HG03159 (cell line): ENCODE measurements around the gene TTC27.

ENCODE experiments used
- ATAC-seq: cut with Tn5 transposase; IDR thresholded peaks from one replicate; pipeline ENCODE4 v1.9.1; 2021; ENCODE audit warnings: mild to moderate bottlenecking, moderate library complexity; ENCODE audit not compliant: unreplicated experiment

Gene TTC27

GRCh38 chr2:32666704-32667103 is 38.9 kb downstream of the TTC27 start:
- no peak for ATAC-seq

DNA sequence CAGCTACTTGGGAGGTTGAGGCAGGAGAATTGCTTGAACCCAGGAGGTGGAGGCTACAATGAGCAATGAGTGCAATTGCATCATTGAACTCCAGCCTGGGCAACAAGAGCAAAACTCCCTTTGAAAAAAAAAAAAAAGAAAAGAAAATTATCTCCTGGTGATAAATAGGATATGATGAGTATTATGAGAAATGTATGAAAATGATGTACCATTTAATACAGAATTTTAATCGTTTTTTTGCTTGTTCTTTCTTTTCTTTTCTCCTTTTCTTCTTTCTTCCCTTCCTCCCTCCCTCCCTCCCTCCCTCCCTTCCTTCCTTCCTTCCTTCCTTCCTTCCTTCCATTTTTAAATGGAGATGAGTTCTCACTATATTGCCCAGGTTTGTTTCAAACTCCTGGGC is 40.4 kb downstream of the TTC27 start:
- no peak for ATAC-seq

DNA sequence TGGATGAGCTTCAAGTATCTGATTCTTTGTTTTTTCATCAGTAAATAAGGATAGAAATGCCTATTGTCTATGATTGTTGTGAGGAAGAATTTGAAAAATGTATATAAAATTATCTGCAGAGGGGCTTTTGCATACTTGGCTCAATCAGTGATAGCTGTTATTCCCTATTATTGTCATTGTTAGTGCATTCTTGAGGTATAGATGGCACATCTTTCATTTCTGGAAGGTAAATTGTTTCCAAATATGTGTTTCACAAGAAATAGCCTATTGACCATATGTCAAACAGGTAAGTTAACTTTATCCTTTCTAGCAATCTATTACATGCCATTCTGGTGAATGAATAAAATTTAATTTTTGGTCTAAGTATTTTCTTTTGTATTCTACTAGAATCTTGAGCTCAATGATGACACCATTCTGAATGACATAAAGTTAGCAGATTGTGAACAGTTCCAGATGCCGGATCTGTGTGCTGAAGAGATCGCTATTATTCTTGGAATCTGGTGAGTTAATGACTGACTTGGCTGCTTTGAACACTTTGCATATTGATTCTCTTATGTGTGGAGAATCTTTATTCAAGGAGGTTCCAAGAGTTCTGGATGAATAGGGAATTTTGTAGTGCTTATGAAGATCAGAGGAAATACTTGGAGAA is 44.2 kb downstream of the TTC27 start:
- no peak for ATAC-seq

GRCh38 chr2:32678825-32679224 is 51.0 kb downstream of the TTC27 start:
- no peak for ATAC-seq

- no peak for ATAC-seq
These were observed 53.1 kb downstream of the TTC27 start for GRCh38 chr2:32680942-32681341.

GRCh38 chr2:32683520-32684086 is 55.8 kb downstream of the TTC27 start:
- no peak for ATAC-seq

DNA sequence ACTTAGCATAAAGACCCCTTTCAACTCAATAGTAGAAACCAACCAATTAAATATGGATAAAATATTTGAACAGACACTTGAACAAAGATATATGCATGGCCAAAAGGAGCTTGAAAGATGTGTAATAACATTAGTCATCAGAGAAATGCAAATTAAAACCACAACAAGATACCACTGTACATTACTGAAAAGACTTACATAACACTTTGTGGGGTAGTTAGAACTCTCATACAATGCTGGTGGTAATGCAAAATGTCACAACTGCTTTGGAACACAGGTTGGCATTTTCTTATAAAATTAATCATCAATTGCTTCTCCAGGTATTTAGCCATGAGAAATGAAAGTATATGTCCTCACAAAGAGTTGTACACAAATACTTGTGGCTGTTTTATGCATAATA is 60.7 kb downstream of the TTC27 start:
- ATAC-seq: no peak

- ATAC-seq: no peak
These were observed 63.8 kb downstream of the TTC27 start for GRCh38 chr2:32691678-32692077.

DNA sequence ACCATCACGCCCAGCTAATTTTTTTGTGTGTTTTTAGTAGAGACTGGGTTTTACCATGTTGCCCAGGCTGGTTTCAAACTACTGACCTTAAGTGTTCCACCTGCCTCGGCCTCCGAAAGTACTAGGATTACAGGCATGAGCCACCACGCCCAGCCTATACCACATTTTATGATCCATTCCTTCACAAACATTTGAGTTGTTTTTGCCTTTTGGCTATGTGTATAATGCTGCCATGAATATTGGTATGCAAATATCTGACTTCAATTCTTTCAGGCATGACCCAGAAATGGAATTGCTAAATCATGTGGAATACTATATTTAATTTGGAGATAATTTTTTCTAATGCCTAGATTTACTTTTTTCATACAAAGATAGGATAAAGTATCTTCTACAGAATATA is 68.6 kb downstream of the TTC27 start:
- ATAC-seq: no peak

DNA sequence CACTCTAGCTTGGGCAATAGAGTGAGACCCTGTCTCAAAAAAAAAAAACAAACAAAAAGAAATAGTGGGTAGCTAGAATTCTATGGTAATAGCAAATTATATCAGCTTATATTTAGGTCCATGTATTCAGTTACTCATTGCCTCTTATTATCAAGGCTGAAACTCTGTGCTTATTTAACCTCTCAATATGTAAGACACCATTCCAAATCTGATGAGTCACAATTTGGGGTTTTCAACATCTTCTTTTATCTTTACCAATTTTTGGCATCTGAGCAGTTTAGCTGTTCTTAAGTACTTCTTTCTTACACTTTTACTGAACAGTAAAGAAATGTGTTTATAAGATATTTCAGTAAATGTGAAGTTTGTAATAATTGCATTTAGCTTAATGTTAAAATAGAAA is 69.3 kb downstream of the TTC27 start:
- no peak for ATAC-seq

GRCh38 chr2:32699151-32699550 is 71.3 kb downstream of the TTC27 start:
- ATAC-seq: no peak

DNA sequence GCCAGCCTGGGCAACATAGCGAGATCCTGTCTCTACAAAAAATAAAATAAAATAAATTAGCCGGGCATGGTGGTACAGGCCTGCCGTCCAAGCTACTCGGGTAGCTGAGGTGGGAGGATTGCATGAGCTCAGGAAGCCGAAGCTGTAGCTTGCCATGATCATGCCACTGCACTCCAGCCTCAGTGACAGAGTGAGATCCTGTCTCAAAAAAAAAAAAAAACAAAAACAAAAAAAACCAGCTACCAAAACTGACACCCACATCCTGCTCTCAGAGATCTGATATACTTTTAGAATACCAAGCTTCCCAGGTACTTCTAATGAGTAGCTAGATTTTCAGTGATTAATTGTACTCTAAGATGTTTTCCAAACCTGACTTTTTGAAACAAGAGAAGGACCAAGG is 74.0 kb downstream of the TTC27 start:
- ATAC-seq: no peak

DNA sequence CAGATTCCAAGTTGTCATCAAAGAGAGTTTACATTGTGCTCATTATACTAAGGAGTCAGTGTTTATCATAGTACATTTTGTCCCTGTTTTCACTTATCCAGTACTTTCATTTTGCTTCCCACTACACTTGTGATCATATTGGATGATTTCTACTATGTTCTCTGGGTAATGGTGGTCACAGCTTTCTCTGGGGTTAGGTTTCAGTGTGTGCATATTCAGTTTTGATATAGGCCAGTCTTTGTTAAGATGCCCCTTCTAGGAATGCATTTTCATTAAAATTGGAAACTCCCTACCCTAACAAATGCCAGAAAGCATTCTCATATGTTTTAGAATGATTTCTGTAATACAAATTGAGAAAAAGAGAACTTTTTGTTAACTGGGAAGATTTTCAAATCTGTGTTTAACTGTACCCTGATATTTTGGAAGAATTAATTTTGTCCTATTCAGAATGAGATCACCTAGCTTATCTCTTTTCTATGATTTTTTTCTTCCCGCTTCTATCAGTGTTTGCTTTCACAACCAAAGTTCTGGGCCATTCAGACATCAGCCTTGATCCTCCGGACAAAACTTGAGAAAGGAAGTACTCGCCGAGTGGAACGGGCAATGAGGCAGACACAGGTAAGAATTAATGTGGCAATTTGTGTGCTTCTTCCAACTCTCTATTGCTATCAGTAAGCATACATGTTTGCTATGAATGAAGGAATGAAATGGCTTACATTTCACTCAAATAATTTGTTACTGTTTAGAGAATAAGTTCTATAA is 74.6 kb downstream of the TTC27 start:
- no peak for ATAC-seq

DNA sequence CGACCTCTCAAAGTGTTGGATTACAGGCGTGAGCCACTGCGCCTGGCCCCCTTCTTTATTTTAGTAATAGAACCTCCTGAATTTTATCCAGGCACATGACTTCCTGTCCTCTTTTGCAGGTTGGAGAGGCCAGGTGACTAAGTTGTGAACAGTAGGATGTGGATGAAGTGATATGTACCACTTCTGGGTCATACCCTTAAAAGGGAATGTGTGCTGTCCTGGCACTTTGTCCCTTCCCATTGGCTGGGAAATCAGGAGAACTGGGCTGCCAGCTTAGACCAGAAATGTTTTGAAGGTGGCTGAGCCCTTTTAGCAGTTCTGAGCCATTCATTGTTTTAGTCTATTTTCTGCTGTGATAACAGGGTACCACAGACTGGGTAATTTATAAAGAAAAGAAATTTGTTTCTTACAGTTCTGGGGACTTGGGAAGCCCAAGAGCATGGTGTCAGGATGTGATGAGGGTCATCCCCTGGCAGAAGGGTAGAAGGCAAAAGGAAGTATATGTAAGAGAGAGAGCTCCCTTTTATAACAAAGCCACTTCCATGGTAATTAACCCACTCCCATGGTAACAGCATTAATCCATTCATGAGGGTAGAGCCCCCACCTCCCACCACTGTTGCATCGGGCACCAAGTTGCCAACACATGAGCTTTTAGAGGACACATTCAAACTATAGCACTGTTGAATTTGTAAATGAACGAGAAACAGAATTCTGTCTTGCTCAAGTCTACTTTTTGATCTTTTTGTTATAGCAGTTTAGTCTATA is 79.1 kb downstream of the TTC27 start:
- no peak for ATAC-seq

GRCh38 chr2:32711219-32711618 is 83.4 kb downstream of the TTC27 start:
- no peak for ATAC-seq

DNA sequence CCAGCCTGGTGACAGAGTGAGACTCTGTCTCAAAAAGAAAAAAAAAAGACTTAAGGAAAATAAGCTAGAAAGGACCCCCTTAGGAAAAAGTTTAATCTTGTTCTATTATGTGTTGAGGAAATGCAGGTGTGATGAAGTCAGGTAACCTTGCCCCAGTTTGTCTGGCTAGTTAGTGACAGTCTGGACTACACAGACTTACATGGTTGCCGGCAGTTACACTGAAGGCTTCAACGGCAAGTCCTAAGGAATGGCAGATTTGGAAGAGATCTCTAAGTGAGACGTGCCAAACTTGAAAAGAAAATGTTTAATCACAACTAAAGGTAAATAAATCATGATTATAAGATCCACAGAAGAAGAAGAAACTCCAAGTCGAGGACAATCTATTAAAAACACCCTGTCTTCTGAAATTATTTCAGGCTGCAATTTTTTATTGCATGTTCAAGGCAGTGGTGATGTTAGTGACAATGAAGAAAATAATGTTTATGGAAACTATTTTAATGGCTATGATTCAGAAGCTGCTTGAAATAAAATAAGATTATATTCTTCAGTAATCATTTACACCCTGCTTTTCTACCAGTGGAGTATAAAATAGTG is 84.2 kb downstream of the TTC27 start:
- no peak for ATAC-seq

GRCh38 chr2:32712870-32713269 is 85.0 kb downstream of the TTC27 start:
- ATAC-seq: no peak

GRCh38 chr2:32714521-32714920 is 86.7 kb downstream of the TTC27 start:
- ATAC-seq: no peak

GRCh38 chr2:32715391-32715841 is 87.6 kb downstream of the TTC27 start:
- ATAC-seq: peak; percentile 95

- no peak for ATAC-seq
These were observed 88.1 kb downstream of the TTC27 start for GRCh38 chr2:32715981-32716380.

DNA sequence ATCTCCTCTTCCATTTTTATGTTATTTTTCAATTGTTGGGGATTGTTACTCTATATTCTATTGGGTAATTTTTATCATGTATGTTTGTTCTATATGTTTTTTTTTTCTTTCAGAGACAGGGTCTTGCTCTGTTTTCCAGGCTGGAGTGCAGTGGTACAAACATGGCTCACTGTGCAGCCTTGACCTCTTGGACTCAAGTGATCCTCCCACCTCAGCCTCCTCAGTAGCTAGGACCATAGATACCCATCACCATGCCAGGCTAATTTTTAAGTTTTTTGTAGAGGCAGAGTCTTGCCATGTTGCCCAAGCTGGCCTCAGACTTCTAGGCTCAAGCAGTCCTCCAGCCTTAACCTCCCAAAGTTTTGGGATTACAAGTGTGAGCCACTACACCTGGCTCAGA is 88.7 kb downstream of the TTC27 start:
- ATAC-seq: no peak
